ENCODE data around the gene ATP5MG.

ATP5MG gene

GRCh38 chr11:118442908-118443589 lies 41.6 kb downstream of the ATP5MG start:
- DNase-seq: no peak

- DNase-seq: no peak
Measured at GRCh38 chr11:118443590-118444218, 42.3 kb downstream of the ATP5MG start.

- no peak for DNase-seq
Measured at GRCh38 chr11:118447423-118447822, 46.0 kb downstream of the ATP5MG start.

DNA sequence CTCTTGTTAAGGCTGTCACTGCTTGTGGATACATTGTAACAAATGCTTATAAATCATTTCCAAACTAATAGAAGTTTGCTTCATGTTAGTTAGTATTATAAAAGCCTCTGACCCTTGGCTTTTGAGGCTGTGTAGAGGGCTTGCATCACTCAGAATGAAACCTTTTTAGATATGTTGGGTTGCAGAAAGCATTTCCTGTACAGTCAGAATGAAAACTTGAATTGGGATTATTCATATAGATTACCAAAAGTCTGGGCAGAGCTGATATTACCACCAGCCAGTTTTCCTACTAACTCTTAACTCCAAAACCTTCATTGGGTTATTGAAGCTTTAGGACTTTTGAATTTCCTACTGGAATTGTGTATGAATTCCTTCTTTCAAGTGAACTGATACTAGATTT lies 46.9 kb downstream of the ATP5MG start:
- DNase-seq: peak; percentile 34

DNA sequence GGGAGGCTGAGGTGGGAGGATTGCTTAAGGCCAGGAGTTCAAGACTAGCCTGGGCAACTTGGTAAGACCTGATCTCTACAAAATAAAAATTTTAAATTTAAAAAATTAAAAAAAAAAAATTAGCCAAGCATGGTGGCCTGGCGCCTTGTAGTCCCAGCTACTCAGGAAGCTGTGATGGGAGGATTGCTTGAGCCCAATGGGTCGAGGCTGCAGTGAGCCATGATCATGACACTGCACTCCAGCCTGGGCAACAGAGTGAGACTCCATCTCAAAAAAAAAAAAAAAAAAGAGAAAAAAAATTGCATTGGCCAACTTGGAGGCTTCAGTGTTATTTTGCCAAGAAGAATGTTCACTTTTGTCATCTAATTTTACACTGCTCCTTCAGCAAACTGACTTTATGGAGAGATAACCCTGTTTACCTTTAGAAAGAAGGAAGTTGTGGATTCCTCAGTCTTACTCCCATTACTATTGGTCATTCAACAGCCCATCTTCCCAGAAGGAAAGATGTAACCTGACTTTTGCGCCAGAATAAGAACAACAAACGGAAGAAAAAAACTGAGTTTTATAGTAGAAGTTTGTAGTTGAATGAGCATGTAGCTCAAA lies 48.0 kb downstream of the ATP5MG start:
- DNase-seq: no peak

- DNase-seq: no peak
Measured at GRCh38 chr11:118450451-118450850, 49.0 kb downstream of the ATP5MG start.

All from fibroblast of skin of scalp (primary cell).